Glomerular endothelial cell (primary cell): ENCODE results near the gene RALGPS1. TPM values are rescaled to one million over a fixed set of nuclear protein-coding genes. Genes with fewer than 3 reads are reported as not detected.
A peak's percentile ranks its signal among the peaks of the same experiment; 100 is the strongest.

Source experiments
- DNase-seq: peaks from one replicate; pipeline ENCODE4 v3.0.0-alpha.2; 2011; ENCODE audit warnings: low read depth, low spot score; ENCODE audit errors: extremely low read depth
- total RNA-seq: library from RNA; depleted of rRNA; stranded (reverse); fragments of >200 nt; gene quantifications from 2 replicates; pipeline ENCODE4 v1.2.3, GENCODE V29; 2015

RALGPS1 gene
- total RNA-seq, 1 donor from 2014 or later = 7.2 TPM

DNA sequence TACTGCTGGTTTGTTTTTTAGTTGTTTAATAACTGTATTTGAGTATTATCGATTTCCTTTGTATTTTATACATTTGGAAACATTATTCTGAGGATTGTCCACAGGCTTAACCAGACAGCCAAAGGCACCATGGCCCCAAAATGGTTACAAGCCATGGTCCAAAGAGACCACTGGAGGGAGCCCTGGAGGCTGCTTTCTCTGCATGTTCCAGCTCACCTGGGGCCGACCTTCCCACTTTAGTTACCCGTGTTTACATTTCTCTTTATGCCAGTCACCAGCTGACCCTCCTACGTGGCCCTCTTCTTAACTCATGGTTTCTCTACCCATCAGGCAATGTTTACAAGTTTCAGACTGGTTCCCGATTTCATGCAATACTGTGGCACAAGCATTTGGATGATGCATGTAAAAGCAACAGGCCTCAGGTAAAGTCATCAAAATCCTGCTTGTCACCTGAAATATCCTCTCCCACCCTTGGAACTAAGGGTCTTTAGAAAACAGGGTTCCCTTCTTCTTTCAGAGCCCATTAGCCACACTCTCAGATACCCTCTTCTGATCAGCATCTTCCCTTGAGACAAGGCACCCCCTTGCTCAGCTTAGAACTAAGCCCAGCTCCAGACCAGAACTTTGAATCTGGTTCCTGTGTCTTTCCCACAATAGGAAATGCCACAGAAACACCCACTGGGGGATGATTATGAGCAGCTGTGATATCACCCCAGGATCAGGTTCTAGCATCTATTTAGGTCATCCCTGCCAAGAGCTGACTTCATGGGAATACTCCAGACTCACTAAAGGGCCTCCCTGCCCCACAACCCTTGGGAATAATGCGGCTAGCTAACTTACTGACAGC lies 300.1 kb downstream of the RALGPS1 start:
- peak; percentile 31 for DNase-seq

DNA sequence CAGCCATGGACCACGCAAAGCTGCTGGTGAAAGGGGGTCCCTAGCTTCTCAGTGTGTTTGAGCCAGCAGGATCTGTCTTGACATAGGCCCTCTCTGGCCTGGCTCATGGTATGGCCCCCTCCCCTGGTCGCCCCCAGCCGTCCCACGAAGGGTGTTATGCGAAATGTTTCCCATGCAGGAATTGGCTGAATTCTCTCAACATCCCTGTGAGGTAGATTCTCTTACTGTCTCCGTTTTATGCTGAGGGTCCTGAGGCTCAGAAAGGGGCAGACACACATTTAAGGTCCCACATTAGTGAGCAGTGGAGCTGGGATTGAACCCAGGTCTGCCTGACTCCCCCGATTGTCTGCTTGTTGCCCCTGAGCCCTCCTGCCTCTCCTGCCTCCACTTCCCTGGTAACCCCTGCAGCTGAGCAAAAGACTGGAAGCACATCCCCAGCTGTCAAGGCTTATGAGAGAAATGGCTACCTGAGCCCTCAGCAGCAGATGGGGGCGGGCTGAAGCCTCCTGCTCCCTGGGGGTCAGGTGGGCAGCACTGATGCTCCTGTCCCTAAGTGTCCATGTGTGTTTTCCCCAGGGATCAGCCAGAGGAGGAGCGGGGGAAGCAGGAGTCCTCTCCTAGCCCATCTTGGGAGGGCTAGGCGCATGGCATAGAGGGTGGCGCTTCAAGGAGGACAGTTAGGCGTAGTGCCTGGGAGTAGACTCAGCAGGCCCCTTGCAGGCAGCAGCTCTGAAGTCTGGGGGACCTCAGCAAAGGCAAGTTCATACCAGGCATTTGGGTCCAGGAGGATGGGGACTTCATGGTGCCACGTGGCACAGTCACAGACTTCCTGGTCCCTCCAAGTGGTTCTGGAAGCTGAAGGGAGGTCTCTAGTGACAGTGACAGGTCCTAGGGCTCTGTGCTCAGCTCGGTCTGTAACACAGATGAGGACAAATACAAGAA lies 301.0 kb downstream of the RALGPS1 start:
- DNase-seq = no peak

DNA sequence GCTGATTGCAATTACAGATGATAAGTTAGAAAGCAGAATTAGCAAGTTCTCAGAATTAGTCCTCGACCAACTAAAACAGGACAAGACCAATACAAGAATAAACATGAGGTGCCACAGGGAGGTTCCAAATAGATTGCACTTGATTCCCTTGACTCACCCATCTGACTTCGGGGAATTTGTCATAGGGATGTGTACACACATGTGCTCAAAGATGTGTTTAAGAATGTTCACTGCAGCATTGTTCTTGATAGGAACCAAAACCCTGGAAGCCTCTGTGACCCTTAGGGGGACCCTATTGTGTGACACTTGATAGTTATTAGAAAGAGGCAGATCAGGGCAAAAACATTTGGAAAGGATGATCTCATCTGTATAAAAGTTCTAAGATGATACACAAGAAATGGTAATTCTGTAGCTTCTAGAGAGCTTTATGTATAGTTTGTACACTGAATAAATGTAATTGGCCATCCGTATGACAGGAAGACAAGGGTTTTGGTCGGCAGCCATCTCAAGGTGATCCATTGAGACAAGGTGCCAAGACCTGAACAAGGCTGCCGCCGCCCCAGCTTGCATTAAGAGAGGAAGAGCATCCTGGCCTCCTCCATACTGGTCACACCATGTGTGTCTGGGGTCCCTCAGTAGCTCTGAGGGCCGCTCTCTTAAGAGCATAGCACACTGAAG lies 301.8 kb downstream of the RALGPS1 start:
- no peak for DNase-seq

DNA sequence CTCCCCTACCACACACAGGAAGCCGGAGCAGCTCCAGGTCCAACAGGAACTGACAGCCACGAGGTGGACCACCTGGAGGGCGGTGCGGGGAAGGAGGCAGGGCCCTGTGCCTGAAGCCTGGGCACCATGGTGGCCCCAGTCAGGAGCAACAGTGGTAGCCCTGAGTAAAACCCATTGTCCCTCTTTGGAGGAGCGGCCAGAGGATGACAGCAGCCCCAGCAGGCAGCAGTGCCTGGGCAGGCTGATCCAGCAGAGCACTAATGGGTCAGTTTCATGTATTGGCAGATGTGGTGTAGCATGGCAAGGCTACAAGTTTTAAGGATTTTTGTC lies 302.3 kb downstream of the RALGPS1 start:
- DNase-seq = no peak

DNA sequence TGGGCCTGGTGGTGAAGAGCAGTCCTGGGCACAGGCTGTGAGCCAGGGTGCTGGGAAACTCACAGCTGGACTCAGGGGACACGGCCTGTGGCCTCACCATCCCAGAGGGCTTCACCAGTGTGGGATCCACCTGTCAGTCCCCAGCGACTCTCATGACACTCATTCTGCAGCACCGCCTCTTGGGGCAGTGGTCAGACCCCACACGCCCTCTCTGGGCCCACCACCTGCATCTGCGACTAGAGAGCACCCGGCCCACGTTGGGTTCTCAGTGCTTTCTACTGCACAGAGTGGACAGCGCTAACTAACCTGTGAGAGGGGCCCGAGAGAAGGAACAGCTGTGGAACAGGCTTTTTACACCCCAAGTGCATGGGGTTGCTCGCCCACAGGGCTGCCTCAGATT lies 304.2 kb downstream of the RALGPS1 start:
- no peak for DNase-seq

DNA sequence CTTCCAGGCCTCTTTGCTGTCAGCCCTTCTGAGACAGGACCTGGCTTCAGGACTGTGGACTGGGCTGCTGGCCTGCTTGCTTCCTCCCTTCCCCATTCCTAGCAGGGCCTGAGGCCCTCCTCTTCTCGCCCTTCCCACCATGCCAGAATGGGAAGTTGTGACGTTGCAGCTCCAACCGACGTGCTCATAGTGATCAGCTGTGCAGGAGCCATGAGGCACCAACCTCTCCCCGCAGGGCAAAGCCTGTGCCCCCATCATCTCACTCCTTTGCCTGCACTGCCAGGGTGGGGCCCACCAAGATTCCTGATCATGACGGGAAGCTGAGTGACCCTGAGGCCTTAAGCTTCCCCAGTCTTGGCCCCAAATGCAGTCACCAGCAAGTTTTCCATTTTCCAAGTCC lies 304.9 kb downstream of the RALGPS1 start:
- no peak for DNase-seq

DNA sequence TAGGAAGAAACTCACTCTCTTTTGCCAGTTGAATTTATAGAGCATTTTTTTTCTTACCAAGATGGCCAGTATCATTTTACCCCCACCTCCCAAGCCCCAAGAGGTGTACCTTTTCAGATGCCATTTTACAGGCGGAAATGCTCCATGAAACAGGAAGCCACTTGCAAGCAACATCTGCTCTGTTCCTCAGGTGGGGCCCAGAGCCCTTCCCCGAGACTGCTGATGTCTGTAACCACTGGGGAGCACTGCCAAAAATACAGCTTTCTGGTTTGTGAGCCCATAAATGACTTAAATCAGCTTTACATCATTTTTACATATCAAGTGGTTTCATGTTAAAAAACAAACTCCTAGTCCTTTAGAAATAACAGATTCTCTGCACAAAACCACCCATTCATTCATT lies 307.1 kb downstream of the RALGPS1 start:
- DNase-seq = no peak

DNA sequence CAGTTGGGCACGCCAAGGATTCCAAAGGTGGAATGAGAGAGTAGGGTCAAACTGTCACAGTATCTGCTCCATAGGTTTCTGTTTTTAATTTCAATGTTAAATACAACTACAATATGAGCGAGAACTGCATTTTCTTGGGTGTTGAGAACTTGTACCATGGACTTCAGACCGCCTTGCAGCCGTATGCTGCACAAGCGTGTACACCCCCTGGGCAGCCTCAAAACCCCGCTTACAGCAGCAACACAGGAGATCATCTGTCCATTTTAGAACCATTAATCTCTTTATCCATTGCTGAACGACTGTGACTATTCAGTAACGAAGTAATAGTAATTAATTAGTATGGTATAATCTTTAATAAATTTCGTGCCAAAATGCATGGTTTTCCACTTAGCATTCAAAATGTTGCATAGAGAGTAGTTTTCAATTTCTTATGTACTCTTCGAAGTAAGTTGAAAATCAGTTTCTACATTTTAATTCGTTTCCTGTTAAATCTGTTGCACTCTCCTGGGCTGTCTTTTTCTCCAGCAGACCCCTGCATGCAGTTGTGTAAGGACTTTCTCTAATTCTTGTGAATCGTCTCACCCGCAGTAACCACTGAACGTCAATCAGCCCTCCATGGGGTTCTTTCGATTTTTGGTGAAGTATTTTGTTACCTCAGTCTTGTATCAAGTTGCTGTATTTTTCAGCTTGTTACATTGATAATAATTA lies 308.0 kb downstream of the RALGPS1 start:
- no peak for DNase-seq

DNA sequence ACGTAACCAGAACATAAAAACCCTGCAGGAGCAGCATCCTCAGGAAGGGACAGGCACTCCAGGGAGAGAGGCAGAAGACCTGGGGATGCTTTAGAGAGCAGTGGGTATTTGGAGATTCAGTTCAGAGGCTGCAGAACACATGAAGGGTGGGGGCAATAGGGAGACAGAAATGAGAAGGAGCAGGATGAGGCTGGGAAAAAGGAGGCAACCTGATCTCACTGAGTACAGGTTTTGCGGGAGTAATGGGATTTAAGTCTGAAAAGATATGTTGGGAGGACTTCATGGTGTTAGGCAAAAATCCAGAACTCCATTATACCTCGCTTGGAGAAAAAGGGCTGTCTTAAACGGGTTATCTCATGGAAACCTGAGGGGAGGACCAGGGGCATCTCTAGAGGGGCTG lies 308.7 kb downstream of the RALGPS1 start:
- no peak for DNase-seq

DNA sequence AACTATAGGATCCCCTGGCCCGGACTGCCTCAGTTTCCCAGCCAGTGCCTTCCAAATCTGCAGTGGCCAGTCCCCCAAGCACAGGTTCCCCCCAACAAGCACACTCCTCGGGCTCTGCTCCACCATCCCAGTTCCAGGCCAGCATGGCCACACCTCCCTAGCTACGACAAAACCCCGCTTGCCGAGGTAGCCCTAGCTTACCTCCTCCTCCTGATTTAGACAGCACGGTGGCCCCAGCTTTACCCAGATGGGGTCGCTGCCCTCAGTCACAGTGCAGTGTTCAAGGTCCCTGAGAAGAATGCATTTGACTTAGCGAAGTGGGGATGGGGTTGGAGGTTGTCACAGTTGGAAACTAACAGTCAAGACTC lies 309.2 kb downstream of the RALGPS1 start:
- no peak for DNase-seq

DNA sequence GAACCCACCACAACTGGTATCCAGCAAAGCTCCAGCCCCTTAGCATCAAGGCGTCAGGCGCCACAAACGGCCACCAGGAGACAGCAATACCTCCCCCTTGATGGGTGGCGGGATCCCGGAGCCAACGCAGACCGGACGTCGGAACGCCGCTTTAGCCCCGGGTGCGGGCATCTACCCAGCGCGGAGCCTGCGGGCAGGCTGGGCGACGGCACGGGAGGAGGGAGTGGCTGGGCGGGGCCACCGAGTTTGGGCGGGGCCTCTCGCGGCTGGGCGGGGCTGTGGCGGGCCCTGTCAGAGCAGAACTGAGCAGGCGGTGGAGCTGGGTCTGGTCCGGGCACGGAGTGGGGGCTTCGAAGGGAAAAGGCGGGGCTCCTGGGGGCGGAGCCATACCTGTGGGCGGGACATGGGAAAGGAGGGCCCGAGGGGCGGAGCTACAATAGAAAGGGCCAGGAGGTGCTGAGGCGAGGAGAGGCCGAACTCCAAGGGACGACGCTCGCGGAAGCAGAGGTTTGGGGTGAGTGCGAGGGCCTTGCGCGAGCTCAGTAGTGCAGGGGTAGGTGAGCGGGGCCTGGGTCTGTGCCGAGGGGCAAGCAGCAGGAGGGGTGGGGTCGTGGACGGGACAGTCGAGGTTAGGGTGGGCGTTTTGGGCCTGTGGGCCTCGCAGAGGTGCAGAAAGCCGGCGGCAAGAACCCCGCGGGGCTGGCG lies 309.7 kb downstream of the RALGPS1 start:
- peak; percentile 7 for DNase-seq

DNA sequence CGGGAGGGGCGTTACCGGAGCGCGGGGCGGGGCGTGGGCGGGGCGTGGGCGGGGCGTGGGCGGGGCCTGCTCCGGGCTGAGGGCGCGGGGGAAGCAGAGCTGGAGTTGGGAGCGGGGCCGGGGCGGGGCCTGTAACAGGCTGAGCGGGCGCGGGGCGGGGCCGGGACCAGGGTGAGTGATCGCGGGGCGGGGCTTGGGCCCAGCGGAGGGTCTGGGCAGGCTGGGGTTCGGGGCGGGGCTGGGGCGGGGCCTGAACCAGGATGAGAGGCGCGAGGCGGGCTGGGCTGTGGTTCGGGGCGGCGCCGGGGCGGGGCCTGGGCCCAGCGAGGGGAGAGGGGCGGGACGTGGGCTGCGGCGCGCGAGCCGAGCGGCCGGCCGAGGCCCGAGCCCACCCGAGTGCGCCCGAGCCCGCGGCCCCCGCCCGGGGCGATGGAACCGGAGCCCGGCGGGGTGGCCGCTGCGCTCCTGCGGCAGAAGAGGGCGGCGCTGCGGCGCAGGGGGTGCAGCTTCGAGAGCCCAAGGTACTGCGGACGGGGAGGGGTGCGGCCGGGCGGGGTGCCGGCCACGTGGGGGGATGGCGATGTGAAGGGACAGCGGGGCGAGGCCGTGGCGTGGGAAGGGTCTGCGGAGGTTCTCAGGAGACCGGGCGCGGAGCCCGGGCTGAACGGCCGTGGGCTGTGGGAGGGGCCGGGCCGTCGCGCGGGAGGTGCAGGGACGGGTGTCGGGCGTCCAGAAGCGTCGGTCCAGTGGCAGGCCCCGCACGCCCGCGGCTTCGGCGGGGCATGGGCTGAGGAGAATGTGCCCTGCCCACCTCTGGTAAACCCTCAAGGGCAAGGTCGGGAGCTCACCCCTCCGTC lies 310.5 kb downstream of the RALGPS1 start:
- peak; percentile 9 for DNase-seq

DNA sequence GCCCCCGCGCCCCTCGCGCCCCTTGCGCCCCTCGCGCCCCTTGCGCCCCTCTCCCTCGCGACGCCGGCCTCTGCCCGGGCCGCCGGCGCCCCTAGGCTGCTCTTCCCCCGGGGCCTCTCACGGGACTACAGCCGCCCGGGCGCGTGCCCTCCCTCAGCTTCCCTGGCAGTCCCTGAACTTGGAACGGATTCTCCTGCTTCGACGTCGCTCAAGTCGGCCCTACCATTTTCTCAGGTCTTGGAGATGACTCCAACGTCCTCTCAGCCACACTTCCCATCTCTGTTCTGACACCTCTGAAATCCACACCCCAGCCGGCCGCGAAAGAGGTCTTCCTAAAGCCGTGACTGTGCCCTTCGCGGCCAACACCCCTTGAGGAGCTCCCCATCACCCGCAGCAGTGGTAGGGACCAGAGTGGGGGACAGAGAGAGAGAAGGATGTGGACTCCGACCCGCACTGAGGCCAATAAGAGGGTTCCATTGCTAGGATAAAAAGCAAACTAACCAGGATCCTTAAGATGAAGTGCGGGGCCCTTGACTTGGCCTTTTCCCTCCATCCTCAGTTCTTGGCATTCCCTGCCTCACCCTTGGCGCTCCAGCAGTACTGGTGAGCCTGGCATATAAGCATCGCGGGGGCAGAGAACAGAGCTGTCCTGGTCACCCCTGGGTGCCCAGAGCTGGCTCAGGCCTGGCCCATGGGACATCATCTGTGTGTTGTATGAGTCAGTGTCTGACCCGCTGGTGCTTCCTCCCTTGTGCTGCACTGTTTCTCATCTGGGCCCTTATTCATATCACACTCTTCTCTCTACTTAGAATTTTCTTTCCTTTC lies 311.4 kb downstream of the RALGPS1 start:
- no peak for DNase-seq

DNA sequence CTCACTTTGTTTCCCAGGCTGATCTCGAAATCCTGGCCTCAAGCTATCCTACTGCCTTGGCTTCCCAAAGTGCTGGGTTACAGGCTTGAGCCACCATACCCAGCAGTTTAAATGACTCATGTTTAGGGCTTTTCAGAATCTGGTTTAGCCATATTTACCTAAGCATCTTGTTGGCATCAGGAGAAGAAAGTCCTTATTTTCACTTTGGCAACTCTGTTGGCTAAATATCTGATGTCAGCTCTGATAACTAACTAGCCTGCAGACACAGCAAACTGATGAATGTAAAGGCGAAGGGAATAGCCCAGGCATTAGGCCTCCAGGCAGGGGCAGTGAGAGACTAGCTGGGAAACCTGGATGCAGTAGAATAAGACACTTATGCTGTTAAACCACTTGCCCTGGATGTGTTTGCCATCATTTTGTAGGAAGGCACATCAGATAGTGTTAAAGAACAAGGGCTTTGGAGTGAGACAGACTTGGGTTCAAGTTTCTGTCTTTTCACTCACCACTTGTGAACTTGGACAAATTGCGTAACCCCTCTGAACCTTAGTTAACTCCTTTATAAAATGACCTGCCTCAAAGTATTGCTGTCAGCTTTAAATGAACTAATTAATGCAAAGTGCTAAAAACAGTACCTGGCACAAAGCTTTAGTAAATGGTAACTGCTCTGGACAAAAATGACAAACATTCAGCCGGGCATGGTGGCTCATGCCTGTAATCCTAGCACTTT lies 315.3 kb downstream of the RALGPS1 start:
- DNase-seq = no peak

DNA sequence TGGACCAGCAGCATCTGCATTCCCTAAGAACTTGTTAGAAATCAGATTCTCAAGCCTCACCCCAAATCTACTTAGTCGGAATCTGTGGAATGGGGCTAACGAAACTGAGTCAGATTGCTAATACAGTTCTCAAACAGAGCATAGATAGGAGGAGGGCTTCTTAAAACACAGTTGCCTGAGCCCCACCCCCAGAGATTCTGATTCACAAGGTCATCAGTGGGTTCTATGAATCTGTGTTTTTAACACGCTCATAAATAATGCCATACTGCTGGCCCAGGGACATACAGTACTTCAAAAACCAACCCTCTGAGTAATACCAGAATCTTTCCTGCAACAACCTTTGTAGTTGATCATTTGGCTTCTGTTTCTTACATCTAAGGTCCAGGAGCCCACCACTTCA lies 317.1 kb downstream of the RALGPS1 start:
- DNase-seq = no peak

DNA sequence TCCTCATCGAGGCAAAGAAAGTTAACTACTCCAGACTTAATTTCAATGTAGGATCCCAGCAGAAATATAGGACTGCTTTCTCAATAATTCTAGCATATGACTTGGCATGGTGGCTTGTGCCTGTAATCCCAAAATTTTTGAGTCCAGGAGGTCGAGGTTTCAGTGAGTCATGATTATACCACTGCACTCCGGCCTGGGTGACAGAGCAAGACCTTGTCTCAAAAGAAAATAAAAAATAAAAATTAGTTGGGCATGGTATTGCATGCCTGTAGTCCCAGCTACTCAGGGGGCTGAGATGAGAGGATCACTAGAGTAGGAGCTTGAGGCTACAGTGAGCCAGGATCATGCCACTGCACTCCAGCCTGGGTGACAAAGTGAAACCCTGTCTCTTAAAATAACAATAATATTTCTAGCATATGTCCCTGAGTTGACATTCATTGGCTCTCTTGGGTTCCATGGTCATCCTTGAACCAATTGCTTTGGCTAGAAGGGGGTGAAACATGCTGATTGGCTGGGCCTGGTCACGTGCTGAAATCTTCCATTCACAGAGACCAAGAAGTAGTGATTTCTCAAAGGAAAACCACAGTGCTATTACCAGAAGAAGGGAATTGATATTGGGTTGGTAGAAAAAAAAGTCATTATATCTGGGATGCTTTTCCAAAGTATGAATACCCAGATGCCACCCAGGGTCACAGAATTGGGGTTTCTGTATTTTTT lies 318.4 kb downstream of the RALGPS1 start:
- no peak for DNase-seq

DNA sequence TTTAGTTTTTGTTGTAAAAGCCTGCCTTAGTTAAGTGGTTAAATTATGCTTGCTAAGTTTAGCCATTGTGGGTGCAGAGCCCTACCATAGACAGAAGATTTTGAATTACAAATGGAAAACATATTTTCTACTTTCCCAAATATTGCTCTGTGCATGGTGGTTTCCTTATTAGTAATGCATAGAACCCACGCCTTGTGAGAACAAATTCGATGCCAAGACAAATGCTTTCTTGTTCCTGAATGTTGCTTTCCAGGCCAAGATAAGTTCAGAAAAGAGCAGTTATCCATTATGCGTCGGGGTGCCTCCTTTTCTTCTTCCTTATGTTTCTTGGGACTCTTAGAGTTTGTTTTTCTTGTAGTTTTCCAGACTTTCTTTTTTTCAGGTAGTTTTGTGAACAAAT lies 319.0 kb downstream of the RALGPS1 start:
- no peak for DNase-seq
